Omental fat pad (tissue), 4 donors: ENCODE results near the gene ANK2. TPM values are rescaled to one million over a fixed set of nuclear protein-coding genes. Genes with fewer than 3 reads are reported as not detected.

Experiments
- ATAC-seq: fragments of 150-250 bp; one replicate; pipeline ENCODE4 v1.9.1; 2016; ENCODE audit warnings: mild to moderate bottlenecking, moderate library complexity; ENCODE audit not compliant: low FRiP score
- DNase-seq: peaks from one replicate; pipeline ENCODE4 v3.0.0-alpha.2; 2019; ENCODE audit warnings: low spot score
- CTCF ChIP-seq, 3 donors: fragments of 450-650 bp; IDR thresholded peaks; one replicate each; pipeline ENCODE4 v1.5.1; 2016 to 2017; ENCODE audit warnings: antibody characterized with exemption in 3 of 3, mild to moderate bottlenecking in 3 of 3, moderate library complexity in 2 of 3
- total RNA-seq, 4 donors: library from RNA; depleted of rRNA; stranded (reverse); fragments of >200 nt; gene quantifications; one replicate each; pipeline ENCODE4 v1.1.0, GENCODE V29; 2016

Gene ANK2
- total RNA-seq, 4 donors from 2014 or later = 51.4 to 200 (median 84.9) TPM

GRCh38 chr4:113083346-113083745 is 33.9 kb downstream of the ANK2 start:
- ATAC-seq (no peak), DNase-seq (no peak)
- no peak for TF ChIP-seq CTCF (IDR thresholded peaks at IDR 0.05)

- no peak for TF ChIP-seq CTCF (IDR thresholded peaks at IDR 0.05)
- no peak for DNase-seq
- no peak for ATAC-seq
Observed at GRCh38 chr4:113086172-113086695, 36.8 kb downstream of the ANK2 start.

- no peak for TF ChIP-seq CTCF (IDR thresholded peaks at IDR 0.05)
- DNase-seq = no peak
- ATAC-seq = no peak
Observed at GRCh38 chr4:113088050-113088449, 38.6 kb downstream of the ANK2 start.

GRCh38 chr4:113090954-113091353 is 41.5 kb downstream of the ANK2 start:
- TF ChIP-seq CTCF (IDR thresholded peaks at IDR 0.05) = no peak
- no peak for DNase-seq
- ATAC-seq = no peak

GRCh38 chr4:113094331-113094730 is 44.9 kb downstream of the ANK2 start:
- TF ChIP-seq CTCF (IDR thresholded peaks at IDR 0.05) = no peak
- ATAC-seq = no peak
- DNase-seq = no peak

GRCh38 chr4:113094802-113095201 is 45.3 kb downstream of the ANK2 start:
- DNase-seq (no peak), ATAC-seq (no peak)
- TF ChIP-seq CTCF (IDR thresholded peaks at IDR 0.05) = no peak

GRCh38 chr4:113101669-113102068 is 52.2 kb downstream of the ANK2 start:
- TF ChIP-seq CTCF (IDR thresholded peaks at IDR 0.05) = no peak
- ATAC-seq = no peak

More at GRCh38 chr4:113101669-113102068, 52.2 kb downstream of the ANK2 start:
- DNase-seq = no peak
